HepG2 (cell line): ENCODE data around the gene SUPT20HL2. TPM values are rescaled to one million over a fixed set of nuclear protein-coding genes. Genes with fewer than 3 reads are reported as not detected.

Experiments
- ATAC-seq: fragments of 200-7000 bp; cut with Tn5 transposase; 3 replicates; pipeline ENCODE4 v1.9.1; 2020; ENCODE audit warnings: mild to moderate bottlenecking, moderate library complexity
- BruUV-seq: library from RNA; stranded (reverse); fragments of 400-500 nt; replicated peaks from 2 replicates; lab custom pipeline; 2021; lab: Mats Ljungman, UMichigan
- CTCF ChIA-PET: fragments of 300-600 bp; formaldehyde crosslinking; extraction: SDS; loops from one replicate; lab custom pipeline; 2021; ENCODE audit warnings: low total read pairs, inconsistent platforms, low intra/inter-chr PET ratio; lab: Yijun Ruan, JAX
- POLR2A ChIA-PET: fragments of 350-600 bp; sonication (Branson Sonifier 250); formaldehyde crosslinking; loops from one replicate; lab custom pipeline; 2020; ENCODE audit warnings: antibody characterized with exemption, inconsistent platforms; lab: Yijun Ruan, JAX
- DNase-seq: peaks from one replicate; pipeline ENCODE4 v3.0.0-alpha.2; 2015; ENCODE audit warnings: low spot score
- FAIRE-seq: peaks from 3 replicates; lab custom pipeline; 2011; peaks lifted over from hg19 to GRCh38; lab: Jason Lieb, UNC
- H2AFZ ChIP-seq: one replicate; pipeline ENCODE4 v1.6.1; 2011; ENCODE audit warnings: low read length, inconsistent platforms
- H3K27ac ChIP-seq: fragments of 300-600 bp; 3 replicates; pipeline ENCODE4 v1.8.0; 2011; ENCODE audit warnings: mixed run types, mild to moderate bottlenecking, mixed read lengths, low read length, inconsistent platforms; ENCODE audit not compliant: insufficient read depth; ENCODE audit errors: extremely low read length
- H3K27me3 ChIP-seq, 2 experiments: fragments of 200-600 bp in 1 of 2; 2 replicates in 1 of 2; 3 replicates in 1 of 2; pipeline versions ENCODE4 v1.6.0 to v1.8.0; 2011; ENCODE audit warnings: low read length in 2 of 2, mild to moderate bottlenecking in 2 of 2, moderate library complexity in 2 of 2, inconsistent platforms in 1 of 2; ENCODE audit not compliant: insufficient read depth in 2 of 2, control insufficient read depth in 1 of 2
- H3K36me3 ChIP-seq, 2 experiments: fragments of 200-600 bp in 1 of 2; replicated peaks in 1 of 2; 2 replicates in 1 of 2; 3 replicates in 1 of 2; pipeline versions ENCODE4 v1.5.1 to v1.8.0; 2011; ENCODE audit warnings: low read length in 2 of 2, inconsistent platforms in 1 of 2; ENCODE audit not compliant: insufficient read depth in 2 of 2, control insufficient read depth in 1 of 2
- H3K4me1 ChIP-seq: 2 replicates; pipeline ENCODE4 v1.5.1; 2012; ENCODE audit warnings: low read length, inconsistent platforms; ENCODE audit not compliant: insufficient read depth
- H3K4me2 ChIP-seq: 2 replicates; pipeline ENCODE4 v1.6.0; 2011; ENCODE audit warnings: low read depth, low read length, inconsistent platforms
- H3K4me3 ChIP-seq, 3 experiments: fragments of 200-600 bp in 1 of 3; sonication (generic), shearing (Covaris generic) in 1 of 3; replicated peaks in 1 of 3; 2 replicates each; pipeline ENCODE4 v1.5.1; 2011 to 2016; ENCODE audit warnings: low read length in 3 of 3, inconsistent platforms in 2 of 3, low read depth in 2 of 3, mild to moderate bottlenecking in 2 of 3, control low read depth in 1 of 3, mixed read lengths in 1 of 3; ENCODE audit not compliant: insufficient read depth in 1 of 3
- H3K79me2 ChIP-seq: one replicate; pipeline ENCODE4 v1.6.1; 2011; ENCODE audit warnings: low read length, inconsistent platforms; ENCODE audit not compliant: insufficient read depth
- H3K9ac ChIP-seq: 2 replicates; pipeline ENCODE4 v1.6.0; 2011; ENCODE audit warnings: mild to moderate bottlenecking, low read depth, low read length, inconsistent platforms; ENCODE audit not compliant: insufficient read depth
- H3K9me3 ChIP-seq: 2 replicates; pipeline ENCODE4 v1.5.1; 2012; ENCODE audit warnings: mild to moderate bottlenecking, low read length
- H4K20me1 ChIP-seq: 2 replicates; pipeline ENCODE4 v1.6.0; 2011; ENCODE audit warnings: inconsistent platforms, mild to moderate bottlenecking, low read length, moderate library complexity; ENCODE audit not compliant: insufficient read depth
- AGO1 ChIP-seq: fragments of 200-400 bp; formaldehyde crosslinking; IDR thresholded peaks from 2 replicates; pipeline ENCODE4 v1.6.1; 2017; ENCODE audit warnings: mild to moderate bottlenecking, low read depth, low read length, moderate library complexity; ENCODE audit not compliant: poor library complexity, severe bottlenecking
- CENPX ChIP-seq: sonication (generic); formaldehyde crosslinking; IDR thresholded peaks from 2 replicates; pipeline ENCODE4 v1.9.0; 2021; ENCODE audit warnings: mild to moderate bottlenecking, missing genetic modification reagents, moderate library complexity
- KLF6 ChIP-seq: IDR thresholded peaks from 2 replicates; pipeline ENCODE4 v1.8.0; 2016; ENCODE audit warnings: missing biosample characterization, missing genetic modification reagents
- MYNN ChIP-seq: sonication (generic); formaldehyde crosslinking; IDR thresholded peaks from 2 replicates; pipeline ENCODE4 v1.4.0; 2020; ENCODE audit warnings: mild to moderate bottlenecking, low read depth, missing genetic modification reagents
- NR2F2 ChIP-seq: IDR thresholded peaks from 2 replicates; pipeline ENCODE4 v1.6.1; 2012; ENCODE audit warnings: low read depth, inconsistent platforms, borderline replicate concordance
- RNF219 ChIP-seq: sonication (generic); formaldehyde crosslinking; IDR thresholded peaks from 2 replicates; pipeline ENCODE4 v1.5.0; 2020; ENCODE audit warnings: mild to moderate bottlenecking, missing genetic modification reagents
- ZNF44 ChIP-seq: sonication (generic); formaldehyde crosslinking; IDR thresholded peaks from 2 replicates; pipeline ENCODE4 v1.5.1; 2020; ENCODE audit warnings: mild to moderate bottlenecking, missing genetic modification reagents
- ZNF550 ChIP-seq: sonication (generic); formaldehyde crosslinking; IDR thresholded peaks from 2 replicates; pipeline ENCODE4 v1.4.0; 2020; ENCODE audit warnings: mild to moderate bottlenecking, missing genetic modification reagents, borderline replicate concordance
- ZNF672 ChIP-seq: sonication (generic); formaldehyde crosslinking; IDR thresholded peaks from 2 replicates; pipeline ENCODE4 v1.8.1; 2022; ENCODE audit warnings: missing genetic modification reagents
- WGBS: methylation state at CpG from one replicate; pipeline ENCODE4 v1.1.6; 2017; ENCODE audit warnings: low lambda C conversion rate; 5-methylcytosine and 5-hydroxymethylcytosine counted together
- in situ Hi-C: cut with HindIII; loops from 2 replicates; pipeline ENCODE4 v1.10.0; 2017; ENCODE audit warnings: low pct_unique_long_range_greater_than_20kb; ENCODE audit not compliant: extremely low pct_ligation_motif_present
- intact Hi-C: fragments of 100-400 bp; cut with micrococcal nuclease; formaldehyde crosslinking; loops from one replicate; pipeline ENCODE4 v1.10.0; 2022; ENCODE audit not compliant: unreplicated experiment
- polyA plus RNA-seq, 8 experiments: library from polyadenylated mRNA; depleted of rRNA in 3 of 8; stranded (reverse) in 7 of 8; unstranded in 1 of 8; fragments of >200 nt; fragmentation: Illumina TruSeq in 4 of 8; extraction: Trizol in 4 of 8; gene quantifications; 2 replicates each; pipeline versions ENCODE4 v1.2.1 to v1.2.3, GENCODE V29; 2011 to 2016; ENCODE audit warnings: low read depth in 4 of 8, missing spikeins in 1 of 8, mixed read lengths in 1 of 8; ENCODE audit not compliant: insufficient read depth in 1 of 8
- total RNA-seq, 5 experiments: library from RNA; depleted of rRNA; stranded (reverse); fragments of >200 nt; fragmentation: Illumina TruSeq; extraction: Trizol; gene quantifications; 2 replicates each; pipeline ENCODE4 v1.2.3, GENCODE V29; 2016; ENCODE audit warnings: low read depth in 1 of 5

The SUPT20HL2 gene
- total and polyA plus RNA-seq, 2 of the 13 experiments (the other 11 are each of a cell fraction or from before 2014, with no cell fraction given), result not detected

GRCh38 chrX:24271262-24271661 is 42.6 kb downstream of the SUPT20HL2 start (continued):
- no peak for TF ChIP-seq RNF219 (CRISPR knock-in tag)
- no peak for TF ChIP-seq MYNN (CRISPR knock-in tag)
- no peak for TF ChIP-seq KLF6 (CRISPR knock-in tag)

- DNase-seq (no peak), FAIRE-seq (no peak), ATAC-seq (no peak)
- H2AFZ ChIP-seq, result no peak overlapping the region
- H3K36me3 ChIP-seq, result no peaks in the 10 kb centered on the region
- WGBS, result 40% methylated on average over 5 of the region's 5 CpGs
- peaks cover 6% of the 10 kb centered on the region; the same call in 1 of the 2 replicates for H3K4me1 ChIP-seq
- no peak overlapping the region for H3K27ac ChIP-seq
- no peak overlapping the region for H3K4me3 ChIP-seq
- no peaks in the 10 kb centered on the region for H3K79me2 ChIP-seq
- H3K9ac ChIP-seq, result no peak overlapping the region
- no TSS peak for BruUV-seq
- H3K9me3 ChIP-seq, result no peaks in the 10 kb centered on the region
- no peaks in the 10 kb centered on the region for H4K20me1 ChIP-seq
- intact Hi-C loops, result no loop called here
- H3K27me3 ChIP-seq, result no peaks in the 10 kb centered on the region
- in situ Hi-C loops, result no loop called here
- ChIA-PET POLR2A (no interaction called here), CTCF (no interaction called here)
- H3K4me2 ChIP-seq, result no peak overlapping the region
- TF ChIP-seq ZNF44 (CRISPR knock-in tag) (no peak), ZNF550 (CRISPR knock-in tag) (no peak), AGO1 (no peak), ZNF672 (no peak), CENPX (CRISPR knock-in tag) (no peak), NR2F2 (no peak)
- TF ChIP-seq, all 625 proteins: peak for 0
Observed at GRCh38 chrX:24268786-24269185, 45.1 kb downstream of the SUPT20HL2 start.
